HG02642 (cell line): ENCODE results near the gene ADAP2.
A peak's percentile ranks its signal among the peaks of the same experiment; 100 is the strongest.

Source experiments
- ATAC-seq: cut with Tn5 transposase; IDR thresholded peaks from one replicate; pipeline ENCODE4 v1.9.1; 2021; ENCODE audit warnings: mild to moderate bottlenecking; ENCODE audit not compliant: unreplicated experiment, poor library complexity

Gene ADAP2

DNA sequence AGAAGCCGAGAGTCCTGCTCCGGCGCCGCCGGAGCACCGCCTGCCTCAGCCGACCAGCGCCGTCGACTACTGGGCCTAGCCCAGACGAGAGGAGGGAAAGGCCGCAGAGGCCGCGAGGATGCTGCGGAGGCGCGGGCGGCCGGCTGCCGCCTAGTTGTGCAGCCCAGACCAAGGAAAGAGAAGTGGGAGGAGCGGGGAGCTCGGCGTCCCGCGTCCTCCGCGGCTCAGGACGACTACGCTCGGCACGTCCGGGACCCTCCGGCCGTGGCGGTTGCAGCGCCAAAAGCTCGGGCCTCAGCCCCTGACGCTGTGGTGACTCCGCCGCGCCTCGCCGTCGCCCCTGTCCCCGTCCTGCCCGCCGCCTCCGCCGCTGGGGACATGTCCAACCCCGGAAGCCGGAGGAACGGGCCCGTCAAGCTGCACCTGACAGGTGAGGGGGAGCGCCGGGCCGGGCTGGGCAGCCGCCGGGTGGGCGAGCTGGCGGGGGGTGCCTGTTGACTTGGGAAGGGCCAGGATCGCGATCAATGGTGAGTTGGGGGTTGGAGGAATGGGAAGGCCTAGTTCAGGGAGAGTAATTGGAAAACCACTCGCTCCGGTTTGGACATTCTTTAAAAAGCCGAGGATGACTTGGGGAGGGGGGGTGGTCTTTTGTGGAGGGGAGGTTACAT is 86.8 kb downstream of the ADAP2 start:
- ATAC-seq, result peak; percentile 71
